A549 (cell line): ENCODE results near the gene DHRS4. TPM values are rescaled to one million over a fixed set of nuclear protein-coding genes. Genes with fewer than 3 reads are reported as not detected.
A peak's percentile ranks its signal among the peaks of the same experiment; 100 is the strongest.
"Not testable (repeated sequence)": the region's sequence is repeated elsewhere in the genome, so short reads cannot be mapped to it uniquely, and the experiment has no call there.

Source experiments
- ATAC-seq, 2 experiments: fragments of 200-7000 bp in 1 of 2; fragments of >200 bp in 1 of 2; cut with Nextera tagmentation in 1 of 2; cut with Tn5 transposase in 1 of 2; 3 replicates each; pipeline versions ENCODE4 v1.8.0 to v1.9.1; 2018 to 2020; ENCODE audit warnings: mild to moderate bottlenecking in 1 of 2, moderate library complexity in 1 of 2
- CTCF ChIA-PET: fragments of 300-600 bp; sonication (Branson Sonifier 250); formaldehyde crosslinking; extraction: SDS; loops from one replicate; lab custom pipeline; 2021; ENCODE audit warnings: antibody characterized with exemption, inconsistent platforms; lab: Yijun Ruan, JAX
- POLR2A ChIA-PET: fragments of 350-600 bp; formaldehyde crosslinking; extraction: SDS; loops from one replicate; lab custom pipeline; 2021; ENCODE audit warnings: antibody characterized with exemption, inconsistent platforms; lab: Yijun Ruan, JAX
- DNase-seq, 2 experiments: peaks; one replicate each; pipeline versions ENCODE4 v3.0.0 to v3.0.0-alpha.2; 2011 to 2016; ENCODE audit warnings: low read depth in 1 of 2, low spot score in 1 of 2
- FAIRE-seq: peaks from 2 replicates; lab custom pipeline; 2011; peaks lifted over from hg19 to GRCh38; lab: Jason Lieb, UNC
- H3K27ac ChIP-seq, 2 experiments: fragments of >200 bp; sonication (Bioruptor Twin); formaldehyde crosslinking; 3 replicates each; pipeline ENCODE4 v1.5.1; 2016 to 2017
- H3K4me1 ChIP-seq: fragments of >200 bp; sonication (Bioruptor Twin); formaldehyde crosslinking; 3 replicates; pipeline ENCODE4 v1.6.1; 2016
- H3K4me2 ChIP-seq: fragments of >200 bp; sonication (Bioruptor Twin); formaldehyde crosslinking; 3 replicates; pipeline ENCODE4 v1.6.1; 2016
- H3K4me3 ChIP-seq: fragments of >200 bp; sonication (Bioruptor Twin); formaldehyde crosslinking; 3 replicates; pipeline ENCODE4 v1.5.1; 2016
- H3K9me3 ChIP-seq: fragments of >200 bp; sonication (Bioruptor Twin); formaldehyde crosslinking; 3 replicates; pipeline ENCODE4 v1.6.1; 2016
- RARB ChIP-seq: fragments of 250-450 bp; sonication (Bioruptor Pico); IDR thresholded peaks from 2 replicates; pipeline ENCODE4 v1.8.0; 2021; ENCODE audit warnings: mild to moderate bottlenecking, moderate library complexity
- ZC3H11A ChIP-seq: fragments of 450-650 bp; IDR thresholded peaks from 2 replicates; pipeline ENCODE4 v1.6.1; 2014; ENCODE audit warnings: antibody characterized with exemption, mild to moderate bottlenecking
- WGBS: methylation state at CpG from one replicate; pipeline ENCODE4 v1.1.6; 2017; ENCODE audit errors: missing lambda C conversion rate; 5-methylcytosine and 5-hydroxymethylcytosine counted together
- polyA plus RNA-seq, 4 experiments: library from polyadenylated mRNA; depleted of rRNA in 3 of 4; stranded (reverse); fragments of >200 nt; fragmentation: RNase III in 1 of 4; extraction: RNeasy Plus Mini Kit Qiagen cat#74134 plus additional on column Dnase treatment in 1 of 4; gene quantifications; 2 replicates in 3 of 4; 3 replicates in 1 of 4; pipeline ENCODE4 v1.2.3, GENCODE V29; 2011 to 2017

The DHRS4 gene
- polyA plus RNA-seq, 2 of the 4 experiments (the other 2 are of a cell fraction) = 28.5 to 64.8 TPM

- POLR2A ChIA-PET, H3K4me2 ChIP-seq, H3K27ac ChIP-seq, FAIRE-seq, H3K9me3 ChIP-seq, DNase-seq, H3K4me3 ChIP-seq, H3K4me1 ChIP-seq, ATAC-seq: not testable (repeated sequence)
- WGBS = 63% methylated on average over 3 of the region's 3 CpGs
- CTCF ChIA-PET = interaction anchor here (1.4 to 1.6 kb wide), 3 partner anchors 107 to 321 kb away, joined by 3 read pairs; no protein-coding TSS in a partner anchor
- TF ChIP-seq ZC3H11A = peak; percentile 61; the same call in 1 of the 2 replicates
These were observed 2.5 kb upstream of the DHRS4 start for GRCh38 chr14:23951136-23951466.

- H3K4me3 ChIP-seq = no peak overlapping the region
- ChIA-PET POLR2A (no interaction called here), CTCF (interaction anchor here (1.2 to 1.6 kb wide), 3 partner anchors 35 to 322 kb away, joined by 3 read pairs; no protein-coding TSS in a partner anchor)
- FAIRE-seq (no peak), DNase-seq (no peak), ATAC-seq (no peak)
- no peak overlapping the region for H3K4me2 ChIP-seq
- 0 out of 3 replicates have a peak, but pooled peaks cover 2% of the 10 kb centered on the region for H3K9me3 ChIP-seq
- WGBS = 71% methylated on average over 8 of the region's 8 CpGs
- no peak for TF ChIP-seq RARB (CRISPR knock-in tag)
- H3K27ac ChIP-seq = no peak overlapping the region
- H3K4me1 ChIP-seq = peaks cover 5% of the 10 kb centered on the region; the same call in 1 of the 3 replicates
These were observed 1.9 kb upstream of the DHRS4 start for GRCh38 chr14:23951590-23952201.

DNA sequence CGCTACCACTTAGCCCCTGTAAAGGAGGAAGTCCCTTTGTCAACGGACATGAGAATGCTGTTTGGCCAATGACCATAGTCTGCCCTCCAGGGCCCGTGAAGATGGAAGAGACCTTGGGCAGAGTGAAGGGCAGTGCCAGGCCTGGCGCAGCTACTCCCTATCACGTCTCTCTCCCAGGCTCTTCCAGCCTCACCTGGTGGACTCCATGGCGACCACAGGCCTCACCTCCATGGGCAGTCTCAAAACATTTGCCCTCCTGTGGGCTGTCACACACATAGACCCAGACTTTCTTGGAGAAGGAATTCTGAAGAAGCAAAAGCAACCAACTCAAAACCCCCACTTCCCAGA is 480 bp upstream of the DHRS4 start:
- CTCF ChIA-PET = interaction anchor here (1.6 to 2.2 kb wide), 3 partner anchors 8 to 12 kb away, joined by 6 to 7 read pairs (median 7); no protein-coding TSS in a partner anchor
- FAIRE-seq, H3K4me1 ChIP-seq, POLR2A ChIA-PET, DNase-seq, H3K9me3 ChIP-seq: not testable (repeated sequence)
- Histone ChIP-seq H3K4me2 (peak overlapping the region; percentile 87), H3K27ac (peak overlapping the region; percentile 90 to 97), H3K4me3 (peak overlapping the region; percentile 80)
- 59% methylated on average over 6 of the region's 6 CpGs for WGBS
- peak; percentile 26 to 44; a peak in 5 of 6 replicates for ATAC-seq

GRCh38 chr14:23954279-23954614 is 677 bp downstream of the DHRS4 start:
- ATAC-seq = peak; percentile 10 to 14; a peak in 4 of 6 replicates
- H3K9me3 ChIP-seq, H3K4me1 ChIP-seq, POLR2A ChIA-PET, DNase-seq, FAIRE-seq: not testable (repeated sequence)
- Histone ChIP-seq H3K4me3 (peak overlapping the region; percentile 80), H3K27ac (peak overlapping the region; percentile 90 to 97), H3K4me2 (peak overlapping the region; percentile 87)
- CTCF ChIA-PET = interaction anchor here (0.7 to 2.2 kb wide), 13 partner anchors 9 to 360 kb away, joined by 3 to 7 read pairs (median 3); partner anchors contain the start of genes DCAF11 and NRL
- 13% methylated on average over 6 of the region's 6 CpGs for WGBS

GRCh38 chr14:23954965-23955364 is 1.4 kb downstream of the DHRS4 start:
- H3K9me3 ChIP-seq, H3K4me1 ChIP-seq, H3K4me3 ChIP-seq, H3K27ac ChIP-seq, DNase-seq, ATAC-seq, FAIRE-seq, POLR2A ChIA-PET: not testable (repeated sequence)
- 77% methylated on average over 20 of the region's 20 CpGs for WGBS
- H3K4me2 ChIP-seq = peak overlapping the region; percentile 87
- CTCF ChIA-PET = interaction anchor here (0.7 to 2.2 kb wide), 13 partner anchors 10 to 360 kb away, joined by 3 to 7 read pairs (median 3); partner anchors contain the start of genes DCAF11 and NRL

DNA sequence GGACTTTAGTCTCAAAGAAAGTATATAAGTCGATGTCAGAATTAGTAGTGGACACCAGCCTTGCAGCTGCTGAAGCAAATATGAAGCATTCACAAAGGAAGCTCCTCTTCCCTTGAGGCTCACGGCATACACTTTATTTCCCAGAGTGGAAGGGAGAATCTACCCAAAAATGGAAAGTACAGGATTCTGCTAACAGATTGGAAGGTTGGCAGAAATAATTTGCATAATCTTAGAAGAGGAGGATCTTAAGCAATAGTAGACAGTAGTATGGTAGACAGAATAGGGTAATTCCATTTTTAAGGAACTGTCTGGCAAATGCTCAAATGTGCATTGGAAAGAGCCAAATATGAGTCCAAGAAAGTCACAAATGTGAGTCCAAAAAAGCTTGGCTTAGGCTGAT is 2.2 kb downstream of the DHRS4 start:
- POLR2A ChIA-PET, H3K4me2 ChIP-seq, H3K27ac ChIP-seq, H3K4me1 ChIP-seq, FAIRE-seq, ATAC-seq, H3K9me3 ChIP-seq, H3K4me3 ChIP-seq, DNase-seq: not testable (repeated sequence)
- WGBS = 85% methylated on average over 2 of the region's 2 CpGs
- CTCF ChIA-PET = interaction anchor here (0.6 kb wide), 1 partner anchor 366 kb away, joined by 3 read pairs; no protein-coding TSS in a partner anchor

DNA sequence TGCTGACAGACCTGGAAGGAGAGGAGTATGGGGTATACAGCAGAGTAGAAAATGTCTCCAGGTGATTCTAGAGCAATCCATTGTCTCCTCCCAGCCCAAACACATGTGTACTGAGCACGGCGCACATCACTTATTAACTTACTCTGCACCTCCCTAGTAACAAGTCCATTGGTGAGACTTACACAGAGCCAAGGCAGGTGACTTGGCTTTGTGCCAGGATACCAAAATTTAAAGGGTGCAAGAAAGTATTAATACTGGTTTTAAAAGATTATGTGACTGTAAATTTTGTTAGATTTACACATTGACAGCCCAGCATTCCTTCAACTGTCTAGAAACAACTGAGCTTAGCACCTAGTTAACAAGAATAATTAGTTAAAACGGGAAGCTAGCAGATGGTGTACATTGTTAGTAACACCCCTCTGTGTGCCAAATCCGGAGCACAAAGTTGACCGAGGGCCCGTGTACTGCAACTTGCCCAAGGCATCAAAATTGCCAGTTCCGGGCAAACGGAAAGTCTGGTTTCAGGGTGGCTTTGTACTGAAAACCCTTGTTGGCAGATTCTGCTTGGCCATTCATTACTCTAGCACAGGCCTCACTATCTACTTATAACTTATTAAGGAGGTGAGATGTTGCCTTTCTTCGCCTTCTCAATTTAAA is 4.5 kb downstream of the DHRS4 start:
- CTCF ChIA-PET, ATAC-seq, H3K4me2 ChIP-seq, H3K9me3 ChIP-seq, POLR2A ChIA-PET, FAIRE-seq, DNase-seq, H3K4me1 ChIP-seq, H3K27ac ChIP-seq, H3K4me3 ChIP-seq: not testable (repeated sequence)
- 93% methylated on average over 9 of the region's 9 CpGs for WGBS

DNA sequence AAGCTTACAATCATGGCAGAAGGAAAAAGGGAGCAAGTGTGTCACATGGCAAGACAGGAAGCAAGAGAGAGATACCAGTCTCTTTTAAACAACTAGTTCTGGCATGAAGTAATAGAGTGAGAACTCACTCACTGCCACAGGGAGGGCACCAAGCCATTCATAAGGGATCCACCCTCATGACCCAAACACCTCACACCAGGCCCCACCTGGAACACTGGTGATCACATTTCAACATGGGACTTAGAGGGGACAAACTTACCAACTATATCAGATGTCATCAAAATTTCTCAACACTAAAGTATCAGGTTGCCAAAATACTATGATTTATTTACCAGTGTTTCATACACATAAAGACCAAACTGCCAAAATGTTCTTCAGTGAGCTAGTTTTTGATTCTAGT is 7.3 kb downstream of the DHRS4 start:
- DNase-seq, FAIRE-seq, H3K4me2 ChIP-seq, H3K9me3 ChIP-seq, CTCF ChIA-PET, H3K4me1 ChIP-seq, H3K4me3 ChIP-seq, ATAC-seq, H3K27ac ChIP-seq, POLR2A ChIA-PET: not testable (repeated sequence)

DNA sequence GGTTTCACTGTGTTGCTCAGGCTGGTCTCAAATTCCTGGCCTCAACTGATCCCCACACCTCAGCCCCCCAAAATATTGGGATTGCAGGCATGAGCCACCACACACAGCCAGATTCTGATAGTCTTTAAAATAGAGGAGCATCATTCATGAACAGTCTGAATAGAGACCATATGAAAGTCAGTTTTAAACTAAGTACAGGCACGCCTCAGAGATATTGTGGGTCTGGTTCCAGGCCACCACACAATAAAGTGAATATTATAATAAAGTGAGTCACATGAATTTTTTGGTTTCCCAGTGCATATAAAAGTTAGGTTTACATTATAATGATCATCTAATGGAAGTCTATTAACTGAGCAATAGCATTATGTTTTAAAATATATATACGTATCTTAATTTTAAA is 8.1 kb downstream of the DHRS4 start:
- ATAC-seq, POLR2A ChIA-PET, H3K27ac ChIP-seq, DNase-seq, H3K4me2 ChIP-seq, H3K9me3 ChIP-seq, H3K4me3 ChIP-seq, H3K4me1 ChIP-seq, FAIRE-seq, CTCF ChIA-PET: not testable (repeated sequence)
- WGBS = 100% methylated on average over 1 of the region's 2 CpGs

- no CpG with 5 or more reads among the region's 9 CpGs for WGBS
- H3K27ac ChIP-seq, H3K4me3 ChIP-seq, POLR2A ChIA-PET, DNase-seq, CTCF ChIA-PET, H3K4me2 ChIP-seq, H3K4me1 ChIP-seq, H3K9me3 ChIP-seq, FAIRE-seq: not testable (repeated sequence)
- ATAC-seq = peak in 1 of 2 experiments; percentile 35; a peak in 2 of 6 replicates
These were observed 15.5 kb downstream of the DHRS4 start for GRCh38 chr14:23969130-23969480.
